HG03159 (cell line): ENCODE data around the gene ZCWPW1.

Experiments
- ATAC-seq: cut with Tn5 transposase; IDR thresholded peaks from one replicate; pipeline ENCODE4 v1.9.1; 2021; ENCODE audit warnings: mild to moderate bottlenecking, moderate library complexity; ENCODE audit not compliant: unreplicated experiment

Gene ZCWPW1

DNA sequence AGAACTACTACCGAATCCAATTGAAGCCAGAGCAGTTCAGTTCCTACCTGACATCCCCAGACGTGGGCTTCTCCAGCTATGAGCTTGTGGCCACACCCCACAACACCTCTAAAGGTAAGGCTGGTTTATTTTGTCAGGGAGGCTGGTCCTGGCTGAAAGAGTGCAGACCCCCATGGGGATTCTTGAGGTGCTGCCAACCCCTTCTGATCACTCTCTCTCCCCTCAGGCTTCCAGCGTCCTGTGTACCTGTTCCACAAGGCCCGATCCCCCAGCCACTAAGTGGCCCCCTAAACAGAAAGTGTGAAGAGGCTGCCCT is 4.7 kb upstream of the ZCWPW1 start:
- no peak for ATAC-seq

- ATAC-seq = no peak
Measured at GRCh38 chr7:100432621-100433275, 4.2 kb upstream of the ZCWPW1 start.

- no peak for ATAC-seq
Measured at GRCh38 chr7:100432053-100432452, 3.5 kb upstream of the ZCWPW1 start.

GRCh38 chr7:100431286-100431735 is 2.8 kb upstream of the ZCWPW1 start:
- no peak for ATAC-seq

DNA sequence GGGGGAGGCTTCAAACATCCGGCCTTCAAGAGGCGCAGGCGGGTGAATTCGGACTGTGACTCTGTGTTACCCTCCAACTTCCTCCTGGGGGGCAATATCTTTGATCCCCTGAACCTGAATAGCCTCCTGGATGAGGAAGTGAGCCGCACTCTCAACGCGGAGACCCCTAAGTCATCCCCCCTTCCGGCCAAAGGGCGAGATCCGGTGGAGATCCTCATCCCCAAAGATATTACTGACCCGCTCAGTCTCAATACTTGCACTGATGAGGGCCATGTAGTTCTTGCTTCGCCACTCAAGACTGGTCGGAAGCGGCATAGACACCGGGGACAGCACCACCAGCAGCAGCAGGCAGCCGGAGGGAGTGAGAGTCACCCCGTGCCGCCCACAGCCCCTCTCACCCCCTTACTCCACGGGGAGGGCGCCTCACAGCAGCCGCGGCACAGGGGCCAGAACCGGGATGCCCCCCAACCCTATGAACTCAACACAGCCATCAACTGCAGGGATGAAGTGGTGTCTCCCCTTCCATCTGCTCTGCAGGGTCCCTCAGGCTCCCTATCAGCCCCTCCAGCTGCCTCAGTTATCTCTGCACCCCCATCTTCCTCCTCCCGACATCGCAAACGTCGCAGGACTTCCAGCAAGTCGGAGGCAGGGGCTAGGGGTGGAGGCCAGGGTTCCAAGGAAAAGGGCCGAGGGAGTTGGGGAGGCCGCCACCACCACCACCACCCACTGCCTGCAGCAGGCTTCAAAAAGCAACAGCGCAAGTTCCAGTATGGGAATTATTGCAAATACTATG is 2.2 kb upstream of the ZCWPW1 start:
- ATAC-seq = no peak

DNA sequence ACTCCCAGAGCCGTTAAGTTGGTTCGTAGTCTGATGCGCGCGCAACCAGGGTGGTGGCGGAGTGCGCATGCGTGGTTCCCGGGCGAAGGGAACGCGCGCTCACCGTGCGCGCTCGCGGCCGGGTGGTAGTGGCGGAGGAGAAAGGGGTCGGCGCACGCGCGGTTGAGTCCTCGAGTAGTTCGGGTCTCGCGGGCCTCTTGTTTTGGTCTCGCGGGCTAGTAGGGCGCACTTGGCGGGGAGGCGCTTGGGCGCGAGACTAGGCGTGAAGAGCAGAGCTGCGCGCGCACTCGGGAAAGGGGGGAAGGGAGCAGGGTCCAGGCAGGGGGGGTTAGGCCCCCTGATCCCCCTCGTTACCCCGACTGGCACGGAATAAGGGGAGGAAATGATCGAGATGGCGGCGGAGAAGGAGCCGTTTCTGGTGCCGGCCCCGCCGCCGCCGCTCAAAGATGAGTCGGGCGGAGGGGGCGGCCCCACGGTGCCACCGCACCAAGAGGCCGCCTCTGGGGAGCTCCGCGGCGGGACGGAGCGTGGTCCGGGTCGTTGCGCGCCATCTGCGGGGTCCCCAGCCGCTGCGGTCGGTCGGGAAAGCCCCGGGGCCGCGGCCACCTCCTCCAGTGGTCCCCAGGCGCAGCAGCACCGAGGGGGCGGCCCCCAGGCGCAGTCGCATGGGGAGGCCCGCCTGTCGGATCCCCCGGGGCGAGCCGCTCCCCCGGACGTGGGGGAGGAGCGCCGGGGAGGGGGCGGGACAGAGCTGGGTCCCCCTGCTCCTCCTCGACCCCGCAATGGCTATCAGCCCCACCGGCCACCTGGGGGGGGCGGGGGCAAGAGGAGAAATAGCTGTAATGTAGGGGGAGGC is 1.4 kb upstream of the ZCWPW1 start, which contains the start of gene MEPCE:
Gene MEPCE (plus strand): TSS at position 195 of the 856 bp plus-strand sequence. CDS start 188 bp downstream, at position 383.
- peak; percentile 35 for ATAC-seq

DNA sequence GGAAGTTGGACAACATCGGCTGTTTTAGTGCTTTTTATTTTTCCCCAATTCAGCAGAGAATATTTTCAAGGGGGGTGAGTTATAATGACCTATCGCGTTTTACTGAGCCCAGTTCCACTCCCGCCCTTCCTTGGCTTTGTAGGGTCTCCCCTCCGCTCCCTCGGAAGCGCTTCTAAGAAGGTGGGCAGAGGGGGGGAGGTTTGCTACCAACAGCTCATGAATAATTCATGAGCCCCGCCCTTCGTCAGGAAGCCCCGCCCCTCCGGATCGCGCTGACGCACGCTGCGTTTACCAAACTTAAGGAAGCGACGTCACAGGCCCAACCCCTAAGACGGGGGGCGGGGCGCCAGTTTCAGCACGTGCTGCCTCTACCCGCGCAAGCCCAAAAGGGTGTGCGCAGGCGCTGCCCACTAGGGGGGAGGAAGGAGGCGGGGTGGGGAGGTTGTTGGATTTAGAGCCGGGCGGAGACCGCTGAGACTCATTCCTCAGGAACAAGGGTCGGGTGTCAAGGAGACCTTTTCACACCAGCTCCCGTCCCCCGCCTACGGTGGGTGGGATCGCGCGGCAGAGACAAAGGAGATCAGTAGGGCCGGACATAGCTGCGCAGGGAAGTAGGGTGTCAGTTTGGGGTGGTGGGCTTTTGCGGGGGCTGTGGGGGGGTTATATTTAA is 599 bp upstream of the ZCWPW1 start:
- peak; percentile 47 for ATAC-seq

- no peak for ATAC-seq
Measured at GRCh38 chr7:100427762-100428198, 723 bp downstream of the ZCWPW1 start.

DNA sequence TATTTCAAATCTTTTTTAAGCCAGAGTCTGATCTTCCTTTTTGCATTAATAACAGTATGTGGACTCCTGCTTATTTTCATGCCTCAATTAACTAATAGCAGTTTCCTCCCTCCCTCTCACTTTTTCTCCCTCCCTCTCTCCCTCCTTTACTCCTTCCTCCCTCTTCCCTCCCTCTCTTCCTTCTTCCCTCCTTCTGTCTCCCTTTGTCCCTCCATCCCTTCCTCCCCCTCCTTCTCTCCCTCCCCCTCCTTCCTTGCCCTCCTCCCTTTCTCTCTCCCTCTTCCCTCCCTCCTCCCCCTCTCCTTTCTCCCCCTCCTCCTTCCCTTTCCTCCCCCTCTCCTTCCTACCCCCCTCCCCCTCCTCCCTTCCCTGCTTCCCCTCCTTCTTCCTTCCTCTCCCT is 2.0 kb downstream of the ZCWPW1 start:
- no peak for ATAC-seq

GRCh38 chr7:100425347-100425746 is 3.2 kb downstream of the ZCWPW1 start:
- ATAC-seq = no peak

GRCh38 chr7:100423315-100423714 is 5.2 kb downstream of the ZCWPW1 start:
- ATAC-seq = no peak

DNA sequence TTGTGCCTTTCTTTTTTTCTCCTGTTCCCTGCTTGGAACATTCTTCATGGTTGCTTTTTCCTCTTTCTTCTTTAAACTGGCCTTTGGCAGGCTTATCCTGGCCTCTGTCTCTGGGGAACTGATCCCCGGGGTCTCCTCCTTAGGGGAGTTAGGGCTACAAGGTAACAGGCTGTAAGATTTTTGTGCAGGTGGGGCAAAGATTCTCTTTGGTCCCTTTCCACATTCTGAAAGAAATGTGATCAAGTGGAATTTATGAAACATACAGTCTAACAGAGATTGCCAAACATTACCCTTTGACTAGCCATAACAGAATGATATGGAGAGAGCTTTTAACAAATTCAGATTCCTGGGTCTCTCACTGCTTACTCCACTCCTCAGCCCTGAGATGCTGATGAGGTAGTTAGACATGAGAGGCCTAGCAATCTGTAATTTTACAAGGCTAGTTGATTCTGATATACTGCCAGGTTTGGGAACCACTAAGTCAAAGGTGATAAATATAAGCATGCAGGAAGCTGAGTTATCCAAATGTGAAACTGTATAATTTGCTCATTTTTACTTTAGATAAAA is 8.8 kb downstream of the ZCWPW1 start:
- no peak for ATAC-seq

- ATAC-seq = no peak
Measured at GRCh38 chr7:100418930-100419659, 9.4 kb downstream of the ZCWPW1 start.

GRCh38 chr7:100415448-100415847 is 13.1 kb downstream of the ZCWPW1 start:
- ATAC-seq = no peak

- ATAC-seq = peak; percentile 61
Measured at GRCh38 chr7:100413889-100414288, 14.6 kb downstream of the ZCWPW1 start.

- ATAC-seq = no peak
Measured at GRCh38 chr7:100413346-100413745, 15.2 kb downstream of the ZCWPW1 start.

DNA sequence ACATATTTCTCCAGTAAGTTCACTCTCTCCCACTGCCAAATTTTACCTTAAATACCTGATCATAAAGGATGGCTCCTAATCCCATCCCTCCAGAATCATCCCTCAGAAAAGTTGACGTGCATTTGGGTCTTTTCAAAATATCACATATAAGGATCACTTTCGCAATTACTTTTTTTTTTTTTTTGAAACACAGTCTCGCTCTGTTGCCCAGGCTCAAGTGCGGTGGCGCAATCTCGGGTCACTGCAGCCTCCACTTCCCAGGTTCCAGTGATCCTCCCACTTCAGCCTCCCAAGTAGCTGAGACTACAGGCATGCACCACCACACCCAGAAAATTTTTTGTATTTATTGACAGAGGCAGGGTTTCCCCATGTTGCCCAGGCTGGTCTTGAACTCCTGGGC is 17.4 kb downstream of the ZCWPW1 start:
- ATAC-seq = no peak

DNA sequence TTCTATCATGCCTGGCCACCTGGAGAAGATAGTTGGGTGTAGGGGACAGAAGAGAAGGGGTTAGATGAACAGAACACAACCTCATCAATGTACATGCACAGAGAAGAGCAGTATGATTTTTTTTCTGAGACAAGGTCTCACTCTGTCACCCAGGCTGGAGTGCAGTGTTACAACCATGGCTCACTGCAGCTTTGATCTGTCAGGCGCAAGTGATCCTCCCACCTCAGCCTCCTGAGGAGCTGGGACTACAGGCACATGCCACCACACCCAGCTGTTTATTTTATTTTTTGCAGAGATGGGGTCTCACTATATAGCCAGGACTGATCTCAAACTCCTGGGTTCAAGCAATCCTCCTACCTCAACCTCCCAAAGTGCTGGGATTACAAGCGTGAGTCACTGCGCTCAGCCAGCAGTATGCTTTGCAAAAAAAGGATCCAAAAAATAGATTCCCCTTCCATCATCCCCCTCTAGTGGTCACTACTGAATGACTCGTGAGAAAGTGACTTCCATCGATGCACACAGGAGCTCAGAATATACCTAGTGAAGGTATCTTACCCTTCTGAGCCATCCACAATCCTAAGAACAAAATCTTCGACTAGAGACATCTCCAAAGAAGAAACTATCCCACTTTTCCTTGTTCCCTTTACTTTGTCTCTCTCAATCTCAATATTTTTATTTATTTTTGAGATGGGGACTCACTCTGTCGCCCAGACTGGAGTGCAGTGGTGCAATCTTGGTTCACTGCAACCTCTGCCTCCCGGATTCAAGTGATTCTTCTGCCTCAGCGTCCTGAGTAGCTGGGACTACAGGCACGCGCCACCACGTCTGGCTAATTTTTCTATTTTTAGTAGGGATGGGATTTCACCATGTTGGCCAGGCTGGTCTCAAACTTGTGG is 21.0 kb downstream of the ZCWPW1 start:
- no peak for ATAC-seq

GRCh38 chr7:100406767-100407166 is 21.7 kb downstream of the ZCWPW1 start:
- no peak for ATAC-seq
